GM18868 (cell line): ENCODE measurements around the gene STARD9.
A peak's percentile ranks its signal among the peaks of the same experiment; 100 is the strongest.

Source experiments
- ATAC-seq: cut with Tn5 transposase; IDR thresholded peaks from one replicate; pipeline ENCODE4 v1.9.1; 2021; ENCODE audit warnings: mild to moderate bottlenecking, moderate library complexity; ENCODE audit not compliant: unreplicated experiment

The STARD9 gene

DNA sequence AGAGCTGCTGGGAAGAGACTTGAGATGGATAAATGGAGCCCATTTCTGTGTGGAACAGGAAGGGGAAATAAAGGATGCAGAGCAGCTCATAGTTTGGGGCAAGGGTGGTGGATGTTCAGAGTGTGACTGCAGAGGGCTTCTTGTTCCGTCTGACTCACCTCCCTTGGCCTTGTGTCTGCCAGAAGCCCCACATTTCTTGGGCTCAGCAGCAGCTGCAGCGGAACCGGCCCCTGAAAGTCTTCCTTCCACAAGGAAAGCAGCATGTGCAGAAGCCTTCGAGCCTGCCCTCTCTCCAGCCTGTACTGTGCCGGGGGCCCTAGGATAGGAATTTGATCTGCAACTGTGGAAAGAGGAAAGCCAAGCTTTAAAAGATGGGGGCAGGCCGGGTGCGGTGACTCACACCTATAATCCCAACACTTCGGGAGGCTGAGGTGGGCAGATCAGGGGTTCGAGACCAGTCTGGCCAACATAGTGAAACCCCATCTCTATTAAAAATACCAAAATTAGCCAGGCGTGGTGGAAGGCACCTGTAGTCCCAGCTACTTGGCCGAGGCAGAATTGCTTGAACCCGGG lies 150.0 kb downstream of the STARD9 start:
- ATAC-seq, result no peak

DNA sequence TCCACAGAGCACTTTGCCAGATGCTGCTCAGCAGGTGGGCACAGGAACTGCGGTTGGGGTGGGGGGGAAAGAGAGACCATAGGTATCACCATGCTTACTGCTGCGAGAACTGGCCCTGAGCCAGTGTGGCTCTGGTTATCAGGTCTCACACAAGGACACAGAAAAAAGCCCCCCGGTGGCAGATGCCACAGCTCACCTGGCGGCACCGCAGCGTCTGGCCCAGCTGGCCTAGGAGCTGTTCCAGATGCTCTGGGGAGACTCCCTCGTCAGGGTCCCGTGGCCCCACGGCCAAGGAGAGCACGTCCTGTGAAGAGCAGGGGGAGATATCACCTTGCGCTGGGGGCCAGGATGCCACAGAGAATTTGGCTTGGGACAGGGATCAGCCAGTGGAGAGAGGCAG lies 150.7 kb downstream of the STARD9 start:
- ATAC-seq, result no peak

DNA sequence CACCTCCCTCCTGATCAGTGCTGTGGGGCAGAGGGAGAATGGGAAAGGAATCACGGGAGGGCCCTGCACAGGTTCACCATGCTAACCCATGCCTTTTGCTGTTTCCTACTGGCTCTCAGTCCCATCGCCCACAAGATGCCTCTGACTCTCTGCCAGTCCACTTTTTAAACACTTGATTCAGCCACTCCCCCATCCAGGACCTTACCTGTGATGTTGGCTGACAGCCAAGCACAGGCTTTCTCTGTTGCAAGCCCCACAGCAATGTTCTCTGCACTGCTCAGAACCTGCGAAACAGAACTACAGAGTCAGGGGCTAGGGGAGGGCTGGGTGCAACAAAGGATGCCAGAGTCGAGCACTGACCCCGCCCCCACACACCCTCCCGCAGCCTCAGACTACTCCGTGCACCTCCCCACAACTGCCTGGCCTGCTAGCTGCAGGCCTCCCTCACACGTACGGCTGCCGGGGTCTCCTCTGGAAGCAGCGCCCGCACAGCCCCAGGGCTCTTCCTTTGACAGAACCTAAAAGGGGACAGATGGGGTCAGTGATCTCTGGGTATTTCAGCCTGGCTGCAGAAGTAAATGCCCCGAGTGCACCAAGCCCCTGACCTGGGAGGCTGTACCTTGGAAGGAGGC lies 152.5 kb downstream of the STARD9 start:
- no peak for ATAC-seq

DNA sequence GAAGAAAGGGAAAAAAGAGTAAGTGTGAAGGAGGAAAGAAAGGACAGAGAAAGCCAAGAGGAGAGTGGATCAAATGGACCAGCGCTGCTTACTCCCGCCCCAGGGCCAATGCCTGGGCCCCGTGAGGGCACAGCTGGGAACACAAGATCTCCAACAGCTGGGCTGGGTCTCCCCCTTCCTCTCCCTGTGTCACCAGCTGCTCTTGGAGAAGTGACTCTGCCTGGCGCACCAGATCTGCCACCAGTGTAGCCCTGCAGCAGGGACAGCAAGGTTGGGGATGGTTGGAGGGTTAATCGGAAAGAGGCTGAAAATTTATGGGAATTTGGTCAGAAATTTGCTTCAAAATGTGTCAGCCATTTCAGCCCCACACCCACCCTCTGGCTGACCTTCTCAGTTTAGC lies 153.2 kb downstream of the STARD9 start:
- no peak for ATAC-seq

DNA sequence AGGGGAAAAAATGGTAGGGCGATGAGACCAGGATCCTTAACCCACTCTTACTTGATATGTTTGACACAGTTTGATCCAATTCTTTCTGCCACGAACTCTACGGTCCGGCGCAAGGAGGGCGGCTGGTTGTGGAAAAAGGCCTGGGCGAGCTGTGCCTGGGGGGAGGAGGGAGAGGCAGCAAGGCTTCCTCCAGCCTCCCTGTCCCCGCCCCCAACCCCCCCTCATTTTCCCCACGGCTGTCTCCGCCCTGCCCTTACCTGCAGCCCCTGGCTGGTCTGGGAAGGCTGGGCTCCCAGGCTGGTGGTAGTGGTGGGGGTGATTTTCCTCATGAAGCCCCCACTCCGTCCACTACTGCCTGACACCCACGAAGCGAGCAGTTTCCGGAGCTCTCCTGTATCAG lies 153.6 kb downstream of the STARD9 start:
- no peak for ATAC-seq

DNA sequence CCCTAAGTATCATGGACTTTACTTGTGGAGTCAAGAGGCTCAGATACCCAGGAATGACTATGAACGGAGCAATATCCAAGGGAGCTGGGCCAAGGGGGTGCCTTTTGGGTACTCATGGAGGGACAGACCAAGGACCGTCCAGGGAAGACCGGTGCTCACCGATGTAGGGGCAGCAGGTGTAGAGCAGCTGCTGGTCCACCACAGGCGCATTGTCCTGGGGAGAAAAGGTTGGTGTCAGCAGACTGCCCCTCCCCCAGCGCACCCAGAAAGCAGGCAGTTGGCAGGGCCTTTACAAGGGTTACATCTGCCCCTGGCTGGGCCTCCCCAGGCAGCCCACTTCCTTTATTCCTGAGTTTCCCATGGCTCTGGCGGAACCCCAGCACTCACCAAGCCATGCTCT lies 154.0 kb downstream of the STARD9 start:
- no peak for ATAC-seq

DNA sequence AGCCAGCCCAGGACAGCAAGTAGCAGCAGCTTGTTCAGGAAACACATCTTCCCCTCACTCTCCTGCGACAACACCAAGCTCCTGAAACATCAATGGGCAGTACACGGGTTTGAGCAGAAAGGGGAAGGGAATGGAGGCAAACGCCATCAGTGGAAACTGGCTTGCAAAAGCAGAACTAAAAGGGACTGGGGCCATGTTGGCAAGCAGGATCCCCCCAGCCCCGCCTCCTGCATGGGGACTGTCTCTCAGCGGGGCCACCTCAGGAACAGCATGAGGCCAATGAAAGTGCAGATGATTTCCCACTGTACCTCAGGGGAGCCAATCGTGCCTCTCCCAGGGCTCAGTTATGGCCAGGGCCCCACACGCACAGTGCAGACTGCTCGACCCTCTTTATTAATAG lies 154.7 kb downstream of the STARD9 start:
- ATAC-seq, result no peak

DNA sequence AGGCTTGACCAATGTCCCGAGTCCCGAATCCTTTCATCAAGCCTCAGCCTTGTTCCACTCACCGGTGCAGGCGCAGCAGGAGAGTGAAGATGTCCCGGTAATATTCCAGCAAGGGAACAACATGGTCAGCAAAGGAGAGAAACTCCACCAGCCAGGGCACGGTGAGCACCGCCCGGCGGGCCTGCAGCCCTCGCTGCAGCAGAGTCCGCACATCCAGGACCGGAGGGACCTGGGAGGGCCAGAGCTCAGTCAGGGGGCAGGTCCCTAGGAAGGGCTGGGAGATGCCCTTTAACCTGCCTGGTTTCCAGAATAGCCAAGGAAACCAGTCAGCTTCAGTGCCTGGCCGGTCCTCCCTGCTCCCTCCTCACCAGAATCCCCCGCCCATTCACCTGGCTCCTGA lies 155.1 kb downstream of the STARD9 start:
- no peak for ATAC-seq

DNA sequence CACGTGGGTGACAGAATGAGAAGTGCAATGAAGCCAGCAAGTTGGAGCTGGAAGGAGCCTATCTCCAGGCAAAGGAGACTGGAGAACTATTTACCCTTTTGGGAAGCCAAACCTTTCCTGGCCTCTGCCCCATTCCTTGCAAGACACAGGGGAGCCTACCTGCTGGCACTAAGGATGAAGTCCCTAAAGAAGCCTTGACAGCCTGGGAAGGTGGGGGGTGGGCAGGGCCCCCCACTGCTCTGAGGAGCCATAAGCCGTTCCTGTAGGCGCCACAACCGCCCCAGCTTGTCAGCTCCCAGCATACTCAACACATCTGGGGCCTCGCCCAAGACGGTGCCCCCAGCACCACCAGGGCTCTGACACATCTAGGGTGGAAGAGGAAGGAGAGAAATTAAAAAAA lies 156.1 kb downstream of the STARD9 start:
- ATAC-seq, result no peak

DNA sequence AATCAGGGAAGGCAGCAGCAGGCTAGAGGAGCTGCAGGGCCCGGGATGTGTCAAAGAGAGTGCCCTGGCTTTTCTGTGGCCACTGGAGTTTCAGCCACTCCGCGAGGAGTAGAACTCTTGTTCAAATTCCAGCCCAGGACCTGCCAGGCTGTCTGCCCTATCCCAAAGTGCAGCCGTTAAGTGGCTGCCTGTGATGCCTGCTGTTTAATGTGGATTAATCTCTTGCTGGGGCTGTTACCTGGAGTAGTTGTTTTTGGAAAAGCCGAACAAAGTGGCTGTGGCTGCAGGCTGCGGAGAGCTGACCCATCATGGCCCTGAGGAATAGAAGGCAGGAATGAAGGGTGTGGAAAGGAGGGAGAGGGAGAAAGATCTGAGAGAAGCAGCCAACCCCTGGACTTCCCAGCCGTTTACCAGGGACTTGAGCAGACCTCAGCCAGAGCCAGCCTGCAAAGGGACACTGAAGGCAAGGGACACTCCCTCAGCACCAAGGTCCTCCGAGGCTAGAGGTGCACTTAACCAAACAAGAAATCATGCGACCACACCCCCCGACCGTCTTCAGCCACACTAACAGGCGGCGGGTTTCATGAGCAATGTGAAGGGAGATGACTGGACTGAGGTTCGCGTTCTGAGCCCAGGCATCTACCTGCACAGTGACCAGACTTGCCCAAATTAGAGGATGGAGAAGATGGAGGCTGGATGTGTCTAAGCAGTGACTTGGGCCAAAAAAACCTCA lies 156.9 kb downstream of the STARD9 start:
- no peak for ATAC-seq

DNA sequence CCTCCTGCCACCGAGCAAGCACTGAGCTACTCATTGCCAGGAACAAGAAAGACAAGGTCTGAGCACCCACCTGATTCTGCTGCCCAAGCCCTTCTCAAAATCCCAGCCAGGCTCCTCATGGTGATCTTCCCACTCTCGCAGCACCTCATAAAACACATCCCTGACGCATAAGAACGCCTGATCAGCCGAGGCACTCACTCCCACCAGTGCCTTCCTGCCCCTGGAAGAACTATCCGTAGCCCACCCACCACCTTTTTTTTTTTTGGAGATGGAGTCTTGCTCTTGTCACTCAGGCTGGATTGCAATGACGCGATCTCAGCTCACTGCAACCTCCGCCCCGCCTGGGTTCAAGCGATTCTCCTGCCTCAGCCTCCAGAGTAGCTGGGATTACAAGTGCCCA lies 157.6 kb downstream of the STARD9 start:
- ATAC-seq, result no peak

DNA sequence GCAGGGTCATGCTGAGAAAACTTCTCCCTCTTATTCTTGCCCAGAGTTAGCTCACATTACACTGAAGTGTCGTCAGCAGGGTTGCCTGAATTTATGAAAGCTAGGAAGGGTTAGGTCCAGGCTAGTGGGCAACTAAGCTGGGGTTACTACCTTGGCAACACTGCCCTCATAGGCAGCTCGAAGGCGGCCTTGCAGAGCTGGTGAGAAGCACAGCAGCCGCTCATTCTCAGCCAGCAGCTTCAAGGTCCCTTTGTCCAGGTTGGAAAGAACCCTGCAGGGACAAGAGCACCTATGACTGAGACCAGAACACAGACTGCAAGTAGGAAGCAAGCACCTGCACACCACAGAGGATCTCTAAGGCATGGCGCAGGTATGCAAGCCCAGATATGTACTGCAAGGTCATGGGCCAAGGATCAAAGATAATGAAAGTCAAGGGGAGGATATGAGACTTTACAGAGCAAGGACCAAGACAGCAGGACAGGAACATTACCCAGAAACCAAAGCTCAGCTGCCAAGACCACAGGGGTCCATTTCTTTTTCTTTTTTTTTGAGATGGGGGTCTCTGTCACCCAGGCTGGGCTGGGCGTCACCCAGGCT lies 158.8 kb downstream of the STARD9 start:
- ATAC-seq, result no peak

DNA sequence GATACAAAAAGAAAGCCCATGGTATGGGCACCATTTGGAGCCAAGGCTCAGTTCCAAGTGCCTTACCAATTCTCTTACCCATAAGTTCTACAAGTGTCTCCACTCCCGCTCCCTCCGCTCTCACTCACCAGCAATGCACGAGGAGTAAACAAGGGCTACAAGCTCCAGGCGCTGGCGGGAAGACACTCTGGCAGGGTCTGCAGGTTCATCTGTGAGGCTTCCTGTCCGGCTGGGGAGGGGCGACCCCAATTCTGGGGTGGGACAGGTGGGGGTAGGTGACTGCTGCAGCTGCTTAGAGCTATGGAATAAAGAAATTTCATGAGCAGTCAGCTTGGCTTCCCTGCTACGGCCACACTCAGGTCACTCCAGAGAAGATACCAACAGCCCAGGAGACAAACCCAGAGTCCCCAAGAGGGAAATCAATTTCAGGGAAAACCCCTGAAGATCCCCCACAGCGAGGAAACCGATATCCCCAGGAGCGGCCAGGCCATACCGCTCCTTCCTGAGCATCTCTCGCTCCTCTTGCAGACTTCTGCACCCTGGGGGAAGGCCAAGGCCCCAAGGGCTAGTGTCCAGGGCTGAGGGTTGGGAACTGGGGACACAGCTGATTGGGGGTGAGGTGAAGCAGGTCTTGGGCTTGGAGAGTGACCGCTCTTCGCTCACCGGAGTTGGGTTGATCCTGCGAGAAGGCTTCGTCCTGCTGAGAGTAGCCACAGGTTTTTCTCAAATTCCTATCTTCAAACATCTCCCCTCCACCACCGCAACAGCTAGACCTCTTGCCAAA lies 160.2 kb downstream of the STARD9 start:
- no peak for ATAC-seq

DNA sequence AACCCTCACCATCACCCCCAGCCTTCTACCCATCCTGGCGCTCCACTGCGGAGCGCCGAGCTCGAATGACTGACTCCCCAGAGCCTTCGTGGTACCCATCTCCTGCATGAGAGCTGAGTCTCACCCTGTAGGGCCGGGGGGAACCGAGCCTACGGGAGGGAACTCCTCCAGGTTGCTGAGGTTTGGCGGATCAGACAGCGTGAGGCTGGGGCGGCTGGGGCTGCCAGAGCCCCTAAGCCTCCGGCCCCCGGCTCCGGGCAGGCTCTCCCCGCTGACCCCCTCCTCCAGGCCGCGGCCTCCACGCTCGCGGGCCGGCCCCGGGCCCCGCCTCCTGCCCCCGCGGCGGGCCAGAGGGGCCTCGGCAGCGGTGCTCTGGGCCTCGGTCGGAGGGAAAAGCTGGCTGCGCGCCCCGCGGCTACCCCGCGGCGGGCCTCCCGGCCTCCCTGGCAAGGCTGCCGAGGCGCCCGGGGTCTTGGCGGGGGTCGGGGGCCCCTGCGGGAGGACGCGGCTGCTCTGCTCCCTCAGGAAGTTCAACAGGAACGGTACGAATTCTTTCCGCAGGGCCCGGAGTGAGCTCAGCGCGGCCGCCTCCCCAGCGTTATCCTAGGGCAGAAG lies 160.9 kb downstream of the STARD9 start:
- ATAC-seq, result peak; percentile 21

DNA sequence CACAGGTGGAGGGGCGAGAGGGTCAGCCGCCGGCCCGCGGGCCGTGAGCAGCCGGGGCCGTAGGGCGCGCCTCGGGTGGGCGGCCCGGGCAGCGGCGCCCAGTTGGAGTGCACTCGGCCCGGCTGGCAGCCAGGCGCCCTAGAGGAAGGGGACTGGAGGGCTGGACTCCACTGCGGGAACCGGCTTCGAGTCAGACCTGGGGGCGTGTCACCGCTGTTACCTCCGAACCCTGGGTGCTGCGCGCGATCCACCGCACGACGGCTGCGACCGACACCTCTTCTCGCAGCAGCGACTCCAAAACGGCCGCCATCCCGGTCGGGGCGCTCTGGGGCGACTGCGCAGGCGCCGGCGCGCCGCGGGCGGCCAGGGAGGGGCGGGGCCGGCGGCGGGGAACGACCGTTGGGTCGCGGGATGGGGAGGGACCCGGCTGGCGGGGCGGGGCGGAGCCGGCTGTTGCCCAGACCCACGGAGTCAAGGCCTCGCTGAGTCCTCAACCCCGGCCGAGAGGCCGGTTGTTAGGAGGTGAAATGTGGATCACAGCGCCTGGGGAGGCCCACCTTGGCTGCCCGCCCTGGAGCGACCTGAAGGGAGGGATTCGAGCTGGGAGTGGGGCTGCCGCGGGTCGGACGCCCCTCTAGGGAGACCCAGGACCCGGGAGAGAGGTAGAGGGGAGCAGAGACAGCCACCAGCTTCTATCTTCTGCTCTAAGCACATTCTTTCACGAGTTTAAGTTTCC lies 161.6 kb downstream of the STARD9 start, which contains the start of gene CDAN1:
CDAN1 (minus strand) TSS at position 336 of the 736 bp plus-strand sequence; CDS start at position 310, 26 bp downstream.
- peak; percentile 87 for ATAC-seq

DNA sequence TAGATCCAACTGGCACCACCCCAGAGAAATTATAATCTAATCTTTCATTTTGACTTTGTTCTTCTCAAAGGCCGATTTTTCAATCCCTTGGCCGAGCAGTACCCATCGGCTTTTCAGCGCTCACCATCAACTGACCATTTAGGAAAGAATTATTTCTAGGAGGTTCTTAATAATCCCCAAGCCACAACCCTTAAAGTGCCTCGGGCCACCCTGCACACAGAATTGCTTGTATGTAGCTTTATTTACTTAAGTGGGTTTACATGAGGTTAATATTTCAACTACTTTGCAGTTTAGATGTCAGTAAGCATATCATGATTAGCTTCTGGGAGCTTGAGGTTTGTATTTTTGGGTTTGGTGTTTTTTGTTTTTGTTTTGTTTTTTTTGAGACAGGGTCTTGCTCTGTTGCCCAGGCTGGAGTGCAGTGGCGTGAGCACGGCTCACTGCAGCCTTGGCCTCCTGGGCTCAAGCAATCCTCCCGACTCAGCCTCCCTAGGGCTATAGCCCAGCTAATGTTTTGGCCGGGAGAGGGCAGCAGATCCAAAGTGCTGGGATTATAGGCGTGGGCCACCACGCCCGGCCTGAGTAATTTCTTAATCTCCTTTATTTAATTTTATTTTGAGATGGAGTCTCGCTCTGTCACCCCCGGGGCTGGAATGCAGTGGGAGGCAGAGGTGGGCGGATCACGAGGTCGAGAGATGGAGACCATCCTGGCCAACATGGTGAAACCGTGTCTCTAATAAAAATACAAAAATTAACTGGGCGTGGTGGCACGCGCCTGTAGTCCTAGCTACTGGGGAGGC lies 162.3 kb downstream of the STARD9 start:
- no peak for ATAC-seq

DNA sequence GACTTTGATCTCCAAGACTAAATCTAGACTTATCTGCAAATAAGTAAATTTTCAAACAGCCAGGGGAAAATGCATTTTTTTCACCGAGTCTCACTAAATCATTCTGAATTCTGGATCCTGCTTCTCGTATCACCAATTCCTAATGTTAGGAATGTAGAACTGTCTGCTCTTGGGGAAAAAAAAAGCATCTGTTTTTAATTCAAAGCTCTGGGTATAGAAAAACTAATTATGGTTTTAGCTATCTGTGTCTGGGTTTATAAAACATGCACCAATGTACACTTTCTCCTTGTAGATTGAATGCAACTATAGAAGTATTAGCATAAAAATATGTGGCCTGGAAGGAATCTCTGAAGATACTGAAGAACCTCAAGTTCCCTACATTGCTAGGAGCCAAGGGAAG lies 166.3 kb downstream of the STARD9 start:
- no peak for ATAC-seq

DNA sequence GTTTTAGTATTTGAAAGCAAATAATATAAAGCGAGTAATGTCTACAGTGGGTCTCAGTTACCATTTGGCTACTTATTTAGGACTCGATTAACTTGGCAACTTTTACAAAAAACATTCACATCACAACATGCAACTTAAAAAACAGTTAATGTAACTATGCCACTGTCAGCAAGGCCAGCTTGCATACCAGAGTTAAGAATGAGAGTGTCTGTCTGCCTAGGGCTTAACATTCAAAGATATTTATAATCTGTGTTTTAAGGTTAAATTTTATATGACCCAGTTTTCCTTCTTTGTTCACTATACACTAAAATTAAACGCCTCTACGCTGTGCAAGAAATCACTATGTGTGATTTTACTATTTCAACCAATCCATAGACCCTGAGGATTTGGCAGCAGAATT lies 166.7 kb downstream of the STARD9 start:
- no peak for ATAC-seq

DNA sequence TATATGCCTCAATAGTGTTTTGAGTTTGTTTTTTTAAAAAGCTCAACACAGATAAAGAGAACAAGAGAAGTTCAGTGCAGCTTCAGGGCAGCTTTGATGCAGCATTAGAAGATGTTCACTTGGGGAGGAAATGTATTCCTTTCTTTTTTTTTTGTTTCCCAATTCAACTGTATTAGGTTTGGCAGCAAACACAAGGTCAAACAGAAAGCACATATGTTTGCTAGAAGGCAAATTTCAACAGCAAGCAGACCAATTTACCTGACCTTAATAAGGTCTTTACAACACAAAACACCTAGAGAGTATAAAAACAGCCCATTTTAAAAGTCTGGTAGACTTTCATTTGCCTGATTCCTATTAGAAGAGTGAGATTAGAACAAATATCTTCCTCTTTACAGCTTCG lies 168.8 kb downstream of the STARD9 start:
- no peak for ATAC-seq
